Left lung (tissue), 10 donors: Measurements from ENCODE around the gene PAPSS1. TPM values are rescaled to one million over a fixed set of nuclear protein-coding genes. Genes with fewer than 3 reads are reported as not detected.

Experiments used
- ATAC-seq: fragments of 200-7000 bp; cut with Tn5 transposase; one replicate; pipeline ENCODE4 v1.9.1; 2020; ENCODE audit warnings: moderate library complexity
- DNase-seq, 4 donors: peaks; one replicate each; pipeline ENCODE4 v3.0.0-alpha.2; 2013 to 2020
- H3K27ac ChIP-seq, 2 donors: fragments of 200-600 bp; sonication (generic) in 1 of 2; one replicate each; pipeline versions ENCODE4 v1.5.0 to v1.8.0; 2020 to 2021
- H3K27me3 ChIP-seq, 2 donors: fragments of 200-600 bp; sonication (generic) in 1 of 2; one replicate each; pipeline versions ENCODE4 v1.5.0 to v1.8.0; 2020 to 2021
- H3K36me3 ChIP-seq, 2 donors: fragments of 200-600 bp; sonication (generic) in 1 of 2; one replicate each; pipeline versions ENCODE4 v1.5.0 to v1.8.0; 2020 to 2021
- H3K4me1 ChIP-seq, 2 donors: fragments of 200-600 bp; one replicate each; pipeline ENCODE4 v1.8.0; 2021
- H3K4me3 ChIP-seq, 2 donors: fragments of 200-600 bp; sonication (generic) in 1 of 2; one replicate each; pipeline versions ENCODE4 v1.5.0 to v1.8.0; 2020 to 2021; ENCODE audit warnings: mild to moderate bottlenecking in 1 of 2
- H3K9me3 ChIP-seq, 2 donors: fragments of 200-600 bp; sonication (generic) in 1 of 2; one replicate each; pipeline versions ENCODE4 v1.5.0 to v1.8.0; 2020 to 2021
- CTCF ChIP-seq, 2 donors: fragments of 200-600 bp; sonication (generic) in 1 of 2; IDR thresholded peaks; one replicate each; pipeline versions ENCODE4 v1.5.0 to v1.8.0; 2021; ENCODE audit warnings: antibody characterized with exemption in 2 of 2
- intact Hi-C, 2 donors: fragments of 100-400 bp; cut with DNase I; formaldehyde crosslinking; loops; one replicate each; pipeline versions ENCODE4 v1.11.2 to v1.14.2; 2022
- polyA plus RNA-seq, 6 donors: library from polyadenylated mRNA; unstranded; fragments of 120-200 nt; gene quantifications; one replicate each; pipeline ENCODE4 v1.2.1, GENCODE V29; 2013; ENCODE audit not compliant: insufficient read length in 6 of 6
- total RNA-seq, 2 donors: library from RNA; stranded (reverse); fragmentation: NEBNext Ultra II Directional; extraction: Animal tissue kit (Norgen Biotek cat#: 25700); gene quantifications; one replicate each; pipeline ENCODE4 v1.2.1, GENCODE V29; 2021
- donor health status: DM: no; HTN: yes; CAD: no.
- donor health status: DM: no; HTN: no; CAD: no.

PAPSS1 gene
- total and polyA plus RNA-seq, 8 donors, result 57.5 to 85.3 (median 70.6) TPM

GRCh38 chr4:107757283-107757682 lies 37.2 kb upstream of the PAPSS1 start:
- peak; percentile 21 for ATAC-seq
- H3K27ac ChIP-seq, result no peak overlapping the region
- H3K9me3 ChIP-seq, result no peaks in the 10 kb centered on the region
- H3K4me1 ChIP-seq, result peaks cover 0 to 12% of the 10 kb centered on the region in 2 donors
- TF ChIP-seq CTCF (IDR thresholded peaks at IDR 0.05), result no peak
- no peak overlapping the region for H3K4me3 ChIP-seq
- no peaks in the 10 kb centered on the region for H3K36me3 ChIP-seq
- intact Hi-C loops, result loop anchor here in 1 of 2 donors (5.0 kb wide), 1 partner anchor 155 kb away; no protein-coding TSS in a partner anchor
- H3K27me3 ChIP-seq, result no peaks in the 10 kb centered on the region
- no peak for DNase-seq

- intact Hi-C loops, result loop anchor here in 1 of 2 donors (5.0 kb wide), 1 partner anchor 156 kb away; no protein-coding TSS in a partner anchor
- no peak for DNase-seq
- H3K27me3 ChIP-seq, result no peaks in the 10 kb centered on the region
- TF ChIP-seq CTCF (IDR thresholded peaks at IDR 0.05), result no peak
- peaks cover 0 to 12% of the 10 kb centered on the region in 2 donors for H3K4me1 ChIP-seq
- no peaks in the 10 kb centered on the region for H3K9me3 ChIP-seq
- no peak for ATAC-seq
- no peak overlapping the region for H3K27ac ChIP-seq
- H3K4me3 ChIP-seq, result no peak overlapping the region
- H3K36me3 ChIP-seq, result no peaks in the 10 kb centered on the region
These were observed 35.9 kb upstream of the PAPSS1 start for GRCh38 chr4:107755841-107756356.

- Histone ChIP-seq H3K27ac (no peak overlapping the region), H3K4me3 (no peak overlapping the region), H3K9me3 (no peaks in the 10 kb centered on the region), H3K27me3 (peaks cover 0 to 6% of the 10 kb centered on the region in 2 donors), H3K36me3 (no peaks in the 10 kb centered on the region), H3K4me1 (no peaks in the 10 kb centered on the region)
- intact Hi-C loops, result no loop called here
- no peak for TF ChIP-seq CTCF (IDR thresholded peaks at IDR 0.05)
- DNase-seq (no peak), ATAC-seq (no peak)
These were observed 31.6 kb upstream of the PAPSS1 start for GRCh38 chr4:107751670-107752069.

GRCh38 chr4:107747748-107748486 lies 27.9 kb upstream of the PAPSS1 start:
- intact Hi-C loops, result no loop called here
- no peak overlapping the region for H3K27ac ChIP-seq
- TF ChIP-seq CTCF (IDR thresholded peaks at IDR 0.05), result no peak
- peaks cover 0 to 6% of the 10 kb centered on the region in 2 donors for H3K27me3 ChIP-seq
- peak; percentile 85 for ATAC-seq
- no peaks in the 10 kb centered on the region for H3K9me3 ChIP-seq
- H3K4me3 ChIP-seq, result no peak overlapping the region
- H3K36me3 ChIP-seq, result no peaks in the 10 kb centered on the region
- H3K4me1 ChIP-seq, result no peaks in the 10 kb centered on the region
- peak in 1 of 4 donors; percentile 65 for DNase-seq

DNA sequence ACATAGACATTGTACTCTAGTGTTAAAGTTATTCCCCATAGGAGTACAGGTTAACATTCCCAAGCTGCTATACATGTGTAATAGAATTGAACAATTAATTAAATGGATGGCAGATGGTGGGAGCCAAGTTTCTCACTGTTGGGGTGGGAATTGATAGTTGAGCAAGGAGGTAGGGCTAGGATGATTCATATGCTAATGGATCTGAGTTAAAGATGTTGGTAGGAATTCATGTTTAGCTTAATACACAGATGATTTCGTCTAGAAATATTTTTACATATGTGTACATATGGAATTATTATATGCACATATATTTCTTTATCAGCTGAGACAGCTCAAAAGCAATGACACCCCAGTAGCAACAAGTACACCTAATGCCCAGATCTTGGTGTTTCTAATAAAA lies 26.1 kb upstream of the PAPSS1 start:
- TF ChIP-seq CTCF (IDR thresholded peaks at IDR 0.05), result no peak
- no peak for ATAC-seq
- Histone ChIP-seq H3K27me3 (peaks cover 0 to 6% of the 10 kb centered on the region in 2 donors), H3K27ac (no peak overlapping the region), H3K36me3 (no peaks in the 10 kb centered on the region), H3K4me1 (no peaks in the 10 kb centered on the region), H3K4me3 (no peak overlapping the region), H3K9me3 (no peaks in the 10 kb centered on the region)
- DNase-seq, result no peak
- intact Hi-C loops, result no loop called here
